GM12878 (cell line): Measurements from ENCODE around the gene SCT. TPM values are rescaled to one million over a fixed set of nuclear protein-coding genes. Genes with fewer than 3 reads are reported as not detected.

Source experiments
- ATAC-seq: fragments of 200-7000 bp; cut with Tn5 transposase; 3 replicates; pipeline ENCODE4 v1.9.1; 2020; ENCODE audit warnings: mild to moderate bottlenecking, moderate library complexity
- BruUV-seq: library from RNA; stranded (reverse); fragments of 400-500 nt; replicated peaks from 2 replicates; lab custom pipeline; 2021; lab: Mats Ljungman, UMichigan
- CTCF ChIA-PET: fragments of 300-600 bp; sonication (Branson Sonifier 250); formaldehyde crosslinking; extraction: SDS; loops from one replicate; lab custom pipeline; 2021; ENCODE audit warnings: inconsistent platforms; lab: Yijun Ruan, JAX
- POLR2A ChIA-PET: fragments of 350-600 bp; formaldehyde crosslinking; extraction: SDS; loops from one replicate; lab custom pipeline; 2021; ENCODE audit warnings: inconsistent platforms; lab: Charles Lee
- RAD21 ChIA-PET: fragments of 300-600 bp; sonication (Branson Sonifier 250); formaldehyde crosslinking; loops from one replicate; lab custom pipeline; 2023; ENCODE audit warnings: antibody characterized with exemption; ENCODE audit not compliant: unreplicated experiment; lab: Charles Lee
- SMC1A ChIA-PET: fragments of 300-600 bp; sonication (Branson Sonifier 250); formaldehyde crosslinking; loops from one replicate; lab custom pipeline; 2023; ENCODE audit not compliant: unreplicated experiment, uncharacterized antibody; lab: Charles Lee
- DNase-seq: peaks from one replicate; pipeline ENCODE4 v3.0.0-alpha.2; 2011; ENCODE audit warnings: low read depth, low spot score
- FAIRE-seq: peaks from 3 replicates; lab custom pipeline; 2011; peaks lifted over from hg19 to GRCh38; lab: Jason Lieb, UNC
- H2AFZ ChIP-seq: 2 replicates; pipeline ENCODE4 v1.6.0; 2011; ENCODE audit warnings: low read depth, low read length, control low read depth; ENCODE audit not compliant: control insufficient read depth
- H3K27ac ChIP-seq: 2 replicates; pipeline ENCODE4 v1.5.1; 2011; ENCODE audit warnings: control low read depth; ENCODE audit not compliant: control insufficient read depth, insufficient read depth
- H3K27me3 ChIP-seq, 2 experiments: replicated peaks in 1 of 2; 2 replicates each; pipeline versions ENCODE4 v1.6.0 to v1.6.1; 2011; ENCODE audit warnings: low read length in 1 of 2; ENCODE audit not compliant: control insufficient read depth in 2 of 2, insufficient read depth in 2 of 2
- H3K36me3 ChIP-seq, 2 experiments: 2 replicates each; pipeline ENCODE4 v1.5.1; 2011; ENCODE audit warnings: low read length in 1 of 2; ENCODE audit not compliant: control insufficient read depth in 2 of 2, insufficient read depth in 2 of 2
- H3K4me1 ChIP-seq: 2 replicates; pipeline ENCODE4 v1.6.1; 2011; ENCODE audit warnings: mild to moderate bottlenecking, low read length, moderate library complexity, mixed read lengths; ENCODE audit not compliant: control insufficient read depth, insufficient read depth
- H3K4me2 ChIP-seq: 2 replicates; pipeline ENCODE4 v1.6.0; 2011; ENCODE audit warnings: control low read depth; ENCODE audit not compliant: control insufficient read depth, insufficient read depth
- H3K4me3 ChIP-seq: fragments of 200-600 bp; sonication (generic); 2 replicates; pipeline ENCODE4 v1.5.1; 2016
- H3K79me2 ChIP-seq: 2 replicates; pipeline ENCODE4 v1.6.0; 2011; ENCODE audit warnings: low read length; ENCODE audit not compliant: control insufficient read depth, insufficient read depth
- H3K9ac ChIP-seq: 2 replicates; pipeline ENCODE4 v1.8.0; 2011; ENCODE audit warnings: low read length, control low read depth, mixed read lengths; ENCODE audit not compliant: control insufficient read depth, insufficient read depth
- H3K9me3 ChIP-seq: replicated peaks from 3 replicates; pipeline ENCODE4 v1.5.1; 2011; ENCODE audit warnings: mild to moderate bottlenecking, low read length; ENCODE audit not compliant: control insufficient read depth, insufficient read depth
- H4K20me1 ChIP-seq: 2 replicates; pipeline ENCODE4 v1.6.0; 2011; ENCODE audit not compliant: control insufficient read depth, insufficient read depth
- BCL3 ChIP-seq: IDR thresholded peaks from 2 replicates; pipeline ENCODE4 v1.6.1; 2011; ENCODE audit warnings: borderline replicate concordance, low read depth, mild to moderate bottlenecking, moderate library complexity, low read length; ENCODE audit not compliant: insufficient read depth, poor library complexity, severe bottlenecking
- CHD4 ChIP-seq: fragments of 200-600 bp; sonication (generic); IDR thresholded peaks from 2 replicates; pipeline ENCODE4 v1.6.1; 2016; ENCODE audit warnings: mild to moderate bottlenecking
- MTA3 ChIP-seq: IDR thresholded peaks from 2 replicates; pipeline ENCODE4 v1.6.1; 2012; ENCODE audit warnings: low read length, inconsistent platforms, borderline replicate concordance
- NFYB ChIP-seq: IDR thresholded peaks from 2 replicates; pipeline ENCODE4 v1.6.1; 2011; ENCODE audit warnings: low read depth, mild to moderate bottlenecking, low read length, improper control_type of control experiment, moderate library complexity; ENCODE audit not compliant: insufficient read depth
- NKRF ChIP-seq: fragments of 450-650 bp; conservative IDR thresholded peaks from 2 replicates; pipeline ENCODE4 v1.6.1; 2017; ENCODE audit warnings: mild to moderate bottlenecking, moderate library complexity
- PAX8 ChIP-seq: fragments of 450-650 bp; IDR thresholded peaks from 2 replicates; pipeline ENCODE4 v1.6.1; 2017; ENCODE audit warnings: mild to moderate bottlenecking, moderate library complexity
- PKNOX1 ChIP-seq: fragments of 450-650 bp; IDR thresholded peaks from 2 replicates; pipeline ENCODE4 v1.6.1; 2016; ENCODE audit warnings: mild to moderate bottlenecking
- POLR2AphosphoS2 ChIP-seq: IDR thresholded peaks from 2 replicates; pipeline ENCODE4 v1.6.1; 2011; ENCODE audit warnings: low read depth, mild to moderate bottlenecking, low read length, improper control_type of control experiment, moderate library complexity
- POU2F2 ChIP-seq: IDR thresholded peaks from 3 replicates; pipeline ENCODE4 v1.6.1; 2011; ENCODE audit warnings: low read depth, mild to moderate bottlenecking, low read length, borderline replicate concordance
- SMAD1 ChIP-seq: fragments of 450-650 bp; IDR thresholded peaks from 2 replicates; pipeline ENCODE4 v1.6.1; 2018; ENCODE audit warnings: mild to moderate bottlenecking, low read depth; ENCODE audit not compliant: partially characterized antibody
- TAF1 ChIP-seq: IDR thresholded peaks from 2 replicates; pipeline ENCODE4 v1.6.1; 2011; ENCODE audit warnings: mild to moderate bottlenecking, low read depth, low read length, borderline replicate concordance
- TCF12 ChIP-seq: IDR thresholded peaks from 2 replicates; pipeline ENCODE4 v1.6.1; 2011; ENCODE audit warnings: low read depth, mild to moderate bottlenecking, low read length
- WRNIP1 ChIP-seq: IDR thresholded peaks from 2 replicates; pipeline ENCODE4 v1.6.1; 2011; ENCODE audit warnings: low read depth, low read length, improper control_type of control experiment, borderline replicate concordance
- ZBED1 ChIP-seq: IDR thresholded peaks from 2 replicates; pipeline ENCODE4 v1.6.1; 2016; ENCODE audit warnings: borderline replicate concordance
- WGBS: methylation state at CpG from one replicate; pipeline ENCODE4 v1.1.6; 2016; ENCODE audit warnings: low lambda C conversion rate; ENCODE audit not compliant: insufficient replicate concordance, insufficient coverage; ENCODE audit errors: missing lambda C conversion rate; 5-methylcytosine and 5-hydroxymethylcytosine counted together
- in situ Hi-C: fragments of 300-500 bp; cut with MboI; formaldehyde crosslinking; loops from 9 replicates; pipeline ENCODE4 v1.14.3; 2018; ENCODE audit warnings: mixed read lengths
- intact Hi-C: fragments of 100-400 bp; cut with micrococcal nuclease; formaldehyde crosslinking; loops from one replicate; pipeline ENCODE4 v1.14.2; 2022; ENCODE audit not compliant: unreplicated experiment
- polyA plus RNA-seq, 11 experiments: library from polyadenylated mRNA; depleted of rRNA in 4 of 11; unstranded in 6 of 11; stranded (reverse) in 5 of 11; fragments of >200 nt; fragmentation: Nextera tagmentation in 4 of 11; fragmentation: Illumina TruSeq in 1 of 11; extraction: Ambion mirVana in 4 of 11; extraction: Trizol in 1 of 11; gene quantifications; 1 replicate in 1 of 11; 2 replicates in 10 of 11; pipeline versions ENCODE4 v1.2.1 to v1.2.3, GENCODE V29; 2011 to 2016; ENCODE audit warnings: inconsistent platforms in 2 of 11, missing spikeins in 2 of 11, low read depth in 1 of 11
- total RNA-seq, 4 experiments: library from RNA; depleted of rRNA in 3 of 4; stranded (reverse); fragments of >200 nt in 3 of 4; fragmentation: Illumina TruSeq in 1 of 4; extraction: Trizol in 1 of 4; gene quantifications; 2 replicates each; pipeline versions ENCODE4 v1.2.1 to v1.2.3, GENCODE V29; 2013 to 2021
- TF ChIP-seq, protein P1 (sequence below): IDR thresholded peaks from 2 replicates; pipeline ENCODE4 v1.6.1; 2012; ENCODE audit warnings: low read depth, low read length, improper control_type of control experiment

The SCT gene
- total and polyA plus RNA-seq, 10 of the 15 experiments (the other 5 are each of a cell fraction or from before 2014, with no cell fraction given), result not detected

DNA sequence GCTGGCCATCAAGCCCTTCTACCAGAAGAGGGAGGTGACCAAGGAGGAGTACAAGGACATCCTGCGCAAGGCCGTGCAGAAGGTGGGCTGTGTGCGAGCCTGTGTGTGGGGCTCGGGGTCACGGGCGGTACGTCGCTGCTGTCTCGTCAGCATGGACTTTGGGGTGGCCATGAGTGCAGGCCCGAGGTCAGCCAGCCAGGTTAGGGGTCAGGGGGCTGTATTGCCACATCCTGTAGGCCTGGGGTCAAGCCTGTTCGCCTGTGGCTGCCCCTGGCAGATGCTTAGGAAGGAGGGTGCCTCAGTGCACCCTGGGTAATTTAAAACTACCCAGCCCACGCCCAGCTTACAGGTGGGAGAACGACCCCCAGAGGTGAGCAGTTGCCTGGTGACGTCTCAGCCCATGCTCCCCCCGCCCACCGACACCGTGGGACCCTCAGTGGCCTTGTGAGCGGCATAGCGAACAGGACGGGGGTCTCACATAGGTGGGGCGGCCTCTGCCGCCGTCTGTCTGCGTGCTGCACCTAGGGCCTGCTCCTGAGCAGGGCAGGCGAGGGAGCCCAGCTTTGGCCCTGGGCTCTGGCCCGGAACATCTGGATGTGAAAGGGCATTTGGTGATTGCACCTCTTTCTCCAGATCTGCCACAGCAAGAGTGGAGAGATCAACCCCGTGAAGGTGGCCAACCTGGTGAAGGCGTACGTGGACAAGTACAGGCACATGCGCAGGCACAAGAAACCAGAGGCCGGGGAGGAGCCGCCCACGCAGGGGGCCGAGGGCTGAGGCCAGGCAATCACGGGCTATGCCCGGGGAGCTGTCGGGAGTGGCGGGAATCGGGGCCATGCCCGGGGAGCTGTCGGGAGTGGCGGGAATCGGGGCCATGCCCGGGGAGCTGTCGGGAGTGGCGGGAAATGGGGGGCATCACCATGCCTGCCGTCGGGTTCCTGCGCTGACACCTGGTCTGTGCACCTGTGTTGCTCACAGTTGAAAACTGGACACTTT lies 15.7 kb downstream of the SCT start:
- H3K27ac ChIP-seq, result no peak overlapping the region
- intact Hi-C loops (no loop called here), in situ Hi-C loops (no loop called here)
- DNase-seq (no peak), ATAC-seq (no peak), FAIRE-seq (no peak)
- H3K9me3 ChIP-seq, result no peaks in the 10 kb centered on the region
- no peak overlapping the region for H2AFZ ChIP-seq
- peaks cover 26% of the 10 kb centered on the region for H3K79me2 ChIP-seq
- no peak overlapping the region for H3K4me2 ChIP-seq
- POLR2A ChIA-PET, result interaction anchor here (0.5 kb wide), 1 partner anchor 107 kb away, joined by 4 read pairs; no protein-coding TSS in a partner anchor
- WGBS, result 96% methylated on average over 46 of the region's 49 CpGs
- H3K36me3 ChIP-seq, result peaks cover 16 to 59% of the 10 kb centered on the region in 2 experiments; a peak in 3 of 4 replicates
- BruUV-seq, result no TSS peak
- RAD21 ChIA-PET, result no interaction called here
- CTCF ChIA-PET, result interaction anchor here (1.1 kb wide), 1 partner anchor 57 kb away, joined by 3 read pairs; no protein-coding TSS in a partner anchor
- no peak overlapping the region for H3K4me3 ChIP-seq
- H4K20me1 ChIP-seq, result peaks cover 11% of the 10 kb centered on the region
- SMC1A ChIA-PET, result no interaction called here
- H3K9ac ChIP-seq, result no peak overlapping the region
- H3K4me1 ChIP-seq, result peaks cover 10% of the 10 kb centered on the region
- no peaks in the 10 kb centered on the region for H3K27me3 ChIP-seq
- no peak for TF ChIP-seq SMAD1
- TF ChIP-seq TAF1, result no peak
- TF ChIP-seq TCF12, result no peak
- no peak for TF ChIP-seq PKNOX1
- TF ChIP-seq WRNIP1, result no peak
- TF ChIP-seq, protein P1, sequence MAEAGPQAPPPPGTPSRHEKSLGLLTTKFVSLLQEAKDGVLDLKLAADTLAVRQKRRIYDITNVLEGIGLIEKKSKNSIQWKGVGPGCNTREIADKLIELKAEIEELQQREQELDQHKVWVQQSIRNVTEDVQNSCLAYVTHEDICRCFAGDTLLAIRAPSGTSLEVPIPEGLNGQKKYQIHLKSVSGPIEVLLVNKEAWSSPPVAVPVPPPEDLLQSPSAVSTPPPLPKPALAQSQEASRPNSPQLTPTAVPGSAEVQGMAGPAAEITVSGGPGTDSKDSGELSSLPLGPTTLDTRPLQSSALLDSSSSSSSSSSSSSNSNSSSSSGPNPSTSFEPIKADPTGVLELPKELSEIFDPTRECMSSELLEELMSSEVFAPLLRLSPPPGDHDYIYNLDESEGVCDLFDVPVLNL, result no peak
- peak; percentile 9; the same call in 1 of the 3 replicates for TF ChIP-seq POU2F2
- TF ChIP-seq CHD4, result no peak
- TF ChIP-seq BCL3, result peak; percentile 13
- peak; percentile 15; the same call in 1 of the 2 replicates for TF ChIP-seq ZBED1
- TF ChIP-seq MTA3, result no peak
- TF ChIP-seq PAX8, result no peak
- no peak for TF ChIP-seq POLR2AphosphoS2
- no peak for TF ChIP-seq NKRF
- no peak for TF ChIP-seq NFYB
